HG03103 (cell line): ENCODE data around the gene OGDH.

Experiments used
- ATAC-seq: cut with Tn5 transposase; IDR thresholded peaks from one replicate; pipeline ENCODE4 v1.9.1; 2021; ENCODE audit warnings: low read depth; ENCODE audit not compliant: unreplicated experiment

OGDH gene

GRCh38 chr7:44664780-44665461 is 58.5 kb downstream of the OGDH start:
- no peak for ATAC-seq

GRCh38 chr7:44665531-44666213 is 59.2 kb downstream of the OGDH start:
- no peak for ATAC-seq

GRCh38 chr7:44666566-44666965 is 60.1 kb downstream of the OGDH start:
- no peak for ATAC-seq

- no peak for ATAC-seq
These were observed 60.8 kb downstream of the OGDH start for GRCh38 chr7:44667190-44667589.

GRCh38 chr7:44671069-44671468 is 64.6 kb downstream of the OGDH start:
- ATAC-seq = no peak

GRCh38 chr7:44673324-44673723 is 66.9 kb downstream of the OGDH start:
- no peak for ATAC-seq

- no peak for ATAC-seq
These were observed 67.3 kb downstream of the OGDH start for GRCh38 chr7:44673771-44674170.

- no peak for ATAC-seq
These were observed 68.0 kb downstream of the OGDH start for GRCh38 chr7:44674381-44674780.

- ATAC-seq = no peak
These were observed 70.3 kb downstream of the OGDH start for GRCh38 chr7:44676776-44677175.

GRCh38 chr7:44678101-44678470 is 71.7 kb downstream of the OGDH start:
- ATAC-seq = no peak

- no peak for ATAC-seq
These were observed 72.2 kb downstream of the OGDH start for GRCh38 chr7:44678471-44679179.

GRCh38 chr7:44681645-44682044 is 75.2 kb downstream of the OGDH start:
- no peak for ATAC-seq

GRCh38 chr7:44685723-44686122 is 79.3 kb downstream of the OGDH start:
- ATAC-seq = no peak

GRCh38 chr7:44689427-44689826 is 83.0 kb downstream of the OGDH start:
- ATAC-seq = no peak

- no peak for ATAC-seq
These were observed 87.3 kb downstream of the OGDH start for GRCh38 chr7:44693641-44694313.

GRCh38 chr7:44694326-44694725 is 87.9 kb downstream of the OGDH start:
- no peak for ATAC-seq

- ATAC-seq = no peak
These were observed 88.3 kb downstream of the OGDH start for GRCh38 chr7:44694766-44695165.

- no peak for ATAC-seq
These were observed 89.3 kb downstream of the OGDH start for GRCh38 chr7:44695756-44696155.

- ATAC-seq = no peak
These were observed 90.3 kb downstream of the OGDH start for GRCh38 chr7:44696728-44697127.

GRCh38 chr7:44697136-44698045 is 91.0 kb downstream of the OGDH start:
- ATAC-seq = no peak
